GM19025 (cell line): ENCODE data around the gene TADA3.
A peak's percentile ranks its signal among the peaks of the same experiment; 100 is the strongest.

Experiments
- ATAC-seq: cut with Tn5 transposase; IDR thresholded peaks from one replicate; pipeline ENCODE4 v1.9.1; 2021; ENCODE audit warnings: mild to moderate bottlenecking, low read depth, moderate library complexity; ENCODE audit not compliant: unreplicated experiment

The TADA3 gene

GRCh38 chr3:9768141-9768775 lies 24.0 kb downstream of the TADA3 start:
- no peak for ATAC-seq

- ATAC-seq, result no peak
Observed at GRCh38 chr3:9767418-9767817, 24.9 kb downstream of the TADA3 start.

- no peak for ATAC-seq
Observed at GRCh38 chr3:9765865-9766264, 26.4 kb downstream of the TADA3 start.

GRCh38 chr3:9762871-9763270 lies 29.4 kb downstream of the TADA3 start:
- ATAC-seq, result no peak

- ATAC-seq, result no peak
Observed at GRCh38 chr3:9761919-9762318, 30.4 kb downstream of the TADA3 start.

GRCh38 chr3:9760779-9761505 lies 31.3 kb downstream of the TADA3 start:
- ATAC-seq, result no peak

- no peak for ATAC-seq
Observed at GRCh38 chr3:9757427-9757826, 34.8 kb downstream of the TADA3 start.

GRCh38 chr3:9754678-9755077 lies 37.6 kb downstream of the TADA3 start:
- no peak for ATAC-seq

- no peak for ATAC-seq
Observed at GRCh38 chr3:9750556-9751411, 41.5 kb downstream of the TADA3 start.

GRCh38 chr3:9749645-9750555 lies 42.4 kb downstream of the TADA3 start, which contains the start of gene OGG1:
Gene OGG1, plus strand, starts transcription at chr3:9749952. Its CDS starts 335 bp downstream, at chr3:9750287.
- peak; percentile 89 for ATAC-seq

- no peak for ATAC-seq
Observed at GRCh38 chr3:9749296-9749644, 43.0 kb downstream of the TADA3 start.

- ATAC-seq, result no peak
Observed at GRCh38 chr3:9748031-9748430, 44.2 kb downstream of the TADA3 start.

GRCh38 chr3:9747267-9747666 lies 45.0 kb downstream of the TADA3 start:
- ATAC-seq, result no peak

GRCh38 chr3:9746330-9746729 lies 45.9 kb downstream of the TADA3 start:
- no peak for ATAC-seq

- no peak for ATAC-seq
Observed at GRCh38 chr3:9745521-9745920, 46.8 kb downstream of the TADA3 start.

- no peak for ATAC-seq
Observed at GRCh38 chr3:9744162-9744561, 48.1 kb downstream of the TADA3 start.

- ATAC-seq, result no peak
Observed at GRCh38 chr3:9743548-9743947, 48.7 kb downstream of the TADA3 start.

- ATAC-seq, result no peak
Observed at GRCh38 chr3:9742560-9742959, 49.7 kb downstream of the TADA3 start.

- ATAC-seq, result no peak
Observed at GRCh38 chr3:9739181-9739580, 53.1 kb downstream of the TADA3 start.

GRCh38 chr3:9736831-9737230 lies 55.4 kb downstream of the TADA3 start:
- ATAC-seq, result no peak
